ENCODE data around the gene MUC4.

DNA sequence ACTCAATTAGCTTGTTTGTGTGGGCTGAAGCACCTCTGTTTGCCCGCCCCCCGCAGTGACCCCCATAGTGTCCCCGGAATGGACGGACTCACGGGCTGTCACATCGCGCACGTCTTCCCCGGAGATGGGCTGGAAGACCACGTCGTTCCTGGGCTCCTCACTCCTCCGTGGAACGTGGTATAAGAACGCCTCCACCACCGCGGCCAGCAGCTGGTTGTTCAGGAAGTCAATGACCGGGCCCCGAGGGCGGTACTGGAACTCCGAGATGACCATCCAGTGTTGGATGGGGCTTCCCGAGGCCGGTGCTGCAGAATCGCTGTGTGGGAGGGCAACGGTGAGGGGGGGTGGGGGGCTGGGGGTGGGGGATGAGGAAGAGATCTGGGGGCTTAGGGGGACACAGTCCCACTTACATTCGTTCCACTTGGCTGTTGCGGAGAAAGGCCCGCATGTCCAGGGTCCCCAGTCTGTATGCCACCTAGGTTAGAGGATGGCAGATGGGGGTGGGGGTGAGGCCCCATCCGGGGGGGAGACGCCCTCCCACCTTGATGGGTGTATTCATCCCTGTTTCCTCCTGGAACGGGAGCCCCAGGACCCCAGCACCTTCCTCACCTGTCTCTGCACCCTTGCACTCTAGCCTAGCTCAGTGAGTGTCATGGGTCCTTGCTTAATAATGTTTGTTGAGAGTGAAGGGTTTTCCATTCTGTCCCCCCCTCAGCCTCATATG, 60.8 kb downstream of the MUC4 start:
- TF ChIP-seq EP300 (conservative IDR thresholded peaks at IDR 0.05; ENCODE audit: poor library complexity, severe bottlenecking) (no peak), MXI1 (conservative IDR thresholded peaks at IDR 0.05; ENCODE audit: poor library complexity, severe bottlenecking) (no peak), TAF1 (IDR thresholded peaks at IDR 0.05; ENCODE audit: low read depth) (no peak), RAD21 (conservative IDR thresholded peaks at IDR 0.05) (no peak), EZH2 (IDR thresholded peaks at IDR 0.05; ENCODE audit: borderline replicate concordance, insufficient read depth, low read length, poor library complexity, severe bottlenecking) (no peak)
- TF ChIP-seq, protein P1, sequence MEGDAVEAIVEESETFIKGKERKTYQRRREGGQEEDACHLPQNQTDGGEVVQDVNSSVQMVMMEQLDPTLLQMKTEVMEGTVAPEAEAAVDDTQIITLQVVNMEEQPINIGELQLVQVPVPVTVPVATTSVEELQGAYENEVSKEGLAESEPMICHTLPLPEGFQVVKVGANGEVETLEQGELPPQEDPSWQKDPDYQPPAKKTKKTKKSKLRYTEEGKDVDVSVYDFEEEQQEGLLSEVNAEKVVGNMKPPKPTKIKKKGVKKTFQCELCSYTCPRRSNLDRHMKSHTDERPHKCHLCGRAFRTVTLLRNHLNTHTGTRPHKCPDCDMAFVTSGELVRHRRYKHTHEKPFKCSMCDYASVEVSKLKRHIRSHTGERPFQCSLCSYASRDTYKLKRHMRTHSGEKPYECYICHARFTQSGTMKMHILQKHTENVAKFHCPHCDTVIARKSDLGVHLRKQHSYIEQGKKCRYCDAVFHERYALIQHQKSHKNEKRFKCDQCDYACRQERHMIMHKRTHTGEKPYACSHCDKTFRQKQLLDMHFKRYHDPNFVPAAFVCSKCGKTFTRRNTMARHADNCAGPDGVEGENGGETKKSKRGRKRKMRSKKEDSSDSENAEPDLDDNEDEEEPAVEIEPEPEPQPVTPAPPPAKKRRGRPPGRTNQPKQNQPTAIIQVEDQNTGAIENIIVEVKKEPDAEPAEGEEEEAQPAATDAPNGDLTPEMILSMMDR (IDR thresholded peaks at IDR 0.05; ENCODE audit: poor library complexity, severe bottlenecking) = no peak
